Neural progenitor cell (in vitro differentiated cells): ENCODE results near the gene PTPRK.

Experiments
- CTCF ChIP-seq: fragments of 200-600 bp; sonication (generic); IDR thresholded peaks from 2 replicates; pipeline ENCODE4 v1.5.1; 2017; ENCODE audit warnings: antibody characterized with exemption, mild to moderate bottlenecking
- EZH2 ChIP-seq: fragments of 200-600 bp; sonication (generic); IDR thresholded peaks from 2 replicates; pipeline ENCODE4 v1.6.1; 2017; ENCODE audit warnings: antibody characterized with exemption, mild to moderate bottlenecking, moderate library complexity
- EZH2phosphoT487 ChIP-seq: fragments of 200-600 bp; sonication (generic); IDR thresholded peaks from 2 replicates; pipeline ENCODE4 v1.6.1; 2017; ENCODE audit warnings: antibody characterized with exemption

GRCh38 chr6:127976111-127976510 lies 544.3 kb downstream of the PTPRK start:
- TF ChIP-seq CTCF (no peak), EZH2 (no peak), EZH2phosphoT487 (no peak)
